ENCODE data around the gene BMF.
"Not testable (repeated sequence)": the region's sequence is repeated elsewhere in the genome, so short reads cannot be mapped to it uniquely, and the experiment has no call there.

BMF gene

DNA sequence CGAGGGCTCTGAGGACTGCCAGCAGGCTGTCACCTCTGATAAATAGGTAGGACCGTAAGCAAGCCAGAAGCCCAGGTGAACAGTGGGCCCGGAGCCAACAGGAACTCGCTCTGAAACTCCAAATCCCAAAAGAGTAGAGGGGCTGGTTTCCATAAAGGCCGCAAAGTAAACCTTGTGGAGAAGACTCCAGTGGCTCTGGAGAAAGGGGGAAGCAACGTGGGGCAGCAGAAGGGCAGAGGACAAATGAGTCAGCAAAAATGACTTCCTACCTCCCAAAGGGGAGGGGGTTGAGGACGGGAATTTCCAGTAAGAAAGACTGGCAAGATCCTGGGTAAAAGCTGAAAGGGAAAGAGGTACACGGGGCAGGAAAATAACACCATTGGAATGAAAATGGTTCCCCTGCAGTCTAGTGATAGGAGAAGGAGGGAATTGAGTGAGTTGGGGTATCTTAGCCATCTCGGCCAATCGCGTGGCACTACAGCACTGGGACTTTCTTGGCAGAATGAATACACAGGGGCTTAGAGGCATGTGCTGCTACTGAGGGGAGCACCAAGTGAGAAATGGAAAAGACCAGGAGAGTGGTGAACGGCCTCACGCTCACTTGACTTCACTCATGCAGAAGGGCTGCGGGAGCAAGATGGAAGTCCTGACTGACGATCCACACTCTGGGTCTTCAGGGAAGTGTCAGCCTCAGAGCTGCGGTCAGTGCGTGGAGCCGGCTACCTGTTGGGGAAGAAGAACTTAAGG is 33.2 kb downstream of the BMF start:
- Histone ChIP-seq H2AFZ (ENCODE audit: insufficient read depth, low read length, poor library complexity) (no peak overlapping the region), H4K91ac (ENCODE audit: low read depth, low read length) (peak overlapping the region; percentile 49), H2AK5ac (ENCODE audit: low read length) (peak overlapping the region; percentile 7), H3K9ac (ENCODE audit: low read length) (no peak overlapping the region), H3K4me3 (ENCODE audit: low read depth, low read length) (no peak overlapping the region), H3K36me3 (ENCODE audit: control insufficient read depth in 1 of 2, insufficient read depth in 2 of 2, low read length in 2 of 2) (no peaks in the 10 kb centered on the region), H4K8ac (ENCODE audit: low read depth, low read length) (peak overlapping the region; percentile 22), H3K79me2 (ENCODE audit: control insufficient read depth, insufficient read depth, low read length, poor library complexity) (no peaks in the 10 kb centered on the region), H2BK12ac (ENCODE audit: low read length) (peak overlapping the region; percentile 72), H3K4me2 (ENCODE audit: low read length) (no peak overlapping the region), H3K4me1 (ENCODE audit: control insufficient read depth in 1 of 2, insufficient read depth in 2 of 2, low read length in 2 of 2) (peaks cover 3 to 7% of the 10 kb centered on the region in 2 experiments), H3K27ac (ENCODE audit: low read depth, low read length) (no peak overlapping the region), H3K27me3 (ENCODE audit: insufficient read depth, low read length) (no peaks in the 10 kb centered on the region), H2BK120ac (ENCODE audit: insufficient read depth, low read length, poor library complexity) (peak overlapping the region; percentile 52), H3K79me1 (ENCODE audit: low read length) (peaks cover 3% of the 10 kb centered on the region), H3K18ac (ENCODE audit: low read length) (peak overlapping the region; percentile 14), H3K14ac (ENCODE audit: low read length) (peak overlapping the region; percentile 12), H2BK5ac (ENCODE audit: low read depth, low read length, poor library complexity) (peak overlapping the region; percentile 3), H3K9me3 (ENCODE audit: insufficient read depth, low read depth, low read length) (no peaks in the 10 kb centered on the region), H3K4ac (ENCODE audit: low read depth, low read length) (no peak overlapping the region), H3K23ac (ENCODE audit: low read length) (no peak overlapping the region), H4K12ac (ENCODE audit: low read depth, low read length) (no peak overlapping the region)
- no CpG with 5 or more reads among the region's 18 CpGs for WGBS (ENCODE audit: extremely low coverage, insufficient coverage, insufficient read length)
- no peak for DNase-seq

DNA sequence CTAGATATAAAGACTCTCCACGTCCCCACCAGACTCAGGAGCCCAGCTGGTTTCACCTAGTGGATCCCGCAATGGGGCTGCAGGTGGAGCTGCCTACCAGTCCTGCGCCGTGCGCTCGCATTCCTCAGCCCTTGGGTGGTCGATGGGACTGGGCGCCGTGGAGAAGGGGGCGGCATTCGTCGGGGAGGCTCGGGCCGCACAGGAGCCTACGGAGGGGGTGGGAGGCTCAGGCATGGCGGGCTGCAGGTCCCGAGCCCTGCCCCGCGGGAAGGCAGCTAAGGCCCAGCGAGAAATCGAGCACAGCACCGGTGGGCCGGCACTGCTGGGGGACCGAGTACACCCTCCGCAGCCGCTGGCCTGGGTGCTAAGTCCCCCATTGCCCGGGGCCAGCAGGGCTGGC is 34.0 kb downstream of the BMF start:
- H3K79me1 ChIP-seq (ENCODE audit: low read length); H3K18ac ChIP-seq (ENCODE audit: low read length); H2BK120ac ChIP-seq (ENCODE audit: insufficient read depth, low read length, poor library complexity); H3K79me2 ChIP-seq (ENCODE audit: control insufficient read depth, insufficient read depth, low read length, poor library complexity); H4K91ac ChIP-seq (ENCODE audit: low read depth, low read length); H3K36me3 ChIP-seq (ENCODE audit: control insufficient read depth in 1 of 2, insufficient read depth in 2 of 2, low read length in 2 of 2); H2BK12ac ChIP-seq (ENCODE audit: low read length); H3K4me2 ChIP-seq (ENCODE audit: low read length); DNase-seq; H3K23ac ChIP-seq (ENCODE audit: low read length); H2AK5ac ChIP-seq (ENCODE audit: low read length); H3K14ac ChIP-seq (ENCODE audit: low read length); H3K27ac ChIP-seq (ENCODE audit: low read depth, low read length); H3K9me3 ChIP-seq (ENCODE audit: insufficient read depth, low read depth, low read length); H4K12ac ChIP-seq (ENCODE audit: low read depth, low read length); H4K8ac ChIP-seq (ENCODE audit: low read depth, low read length); H3K27me3 ChIP-seq (ENCODE audit: insufficient read depth, low read length); H2AFZ ChIP-seq (ENCODE audit: insufficient read depth, low read length, poor library complexity); H3K4ac ChIP-seq (ENCODE audit: low read depth, low read length); H3K9ac ChIP-seq (ENCODE audit: low read length); H2BK5ac ChIP-seq (ENCODE audit: low read depth, low read length, poor library complexity); H3K4me3 ChIP-seq (ENCODE audit: low read depth, low read length): not testable (repeated sequence)
- WGBS (ENCODE audit: extremely low coverage, insufficient coverage, insufficient read length), result no CpG with 5 or more reads among the region's 27 CpGs
- H3K4me1 ChIP-seq (ENCODE audit: control insufficient read depth in 1 of 2, insufficient read depth in 2 of 2, low read length in 2 of 2), result peaks cover 11 to 14% of the 10 kb centered on the region in 2 experiments

GRCh38 chr15:40073716-40074490 is 34.8 kb downstream of the BMF start:
- H2AK5ac ChIP-seq (ENCODE audit: low read length), result not testable (repeated sequence)

DNA sequence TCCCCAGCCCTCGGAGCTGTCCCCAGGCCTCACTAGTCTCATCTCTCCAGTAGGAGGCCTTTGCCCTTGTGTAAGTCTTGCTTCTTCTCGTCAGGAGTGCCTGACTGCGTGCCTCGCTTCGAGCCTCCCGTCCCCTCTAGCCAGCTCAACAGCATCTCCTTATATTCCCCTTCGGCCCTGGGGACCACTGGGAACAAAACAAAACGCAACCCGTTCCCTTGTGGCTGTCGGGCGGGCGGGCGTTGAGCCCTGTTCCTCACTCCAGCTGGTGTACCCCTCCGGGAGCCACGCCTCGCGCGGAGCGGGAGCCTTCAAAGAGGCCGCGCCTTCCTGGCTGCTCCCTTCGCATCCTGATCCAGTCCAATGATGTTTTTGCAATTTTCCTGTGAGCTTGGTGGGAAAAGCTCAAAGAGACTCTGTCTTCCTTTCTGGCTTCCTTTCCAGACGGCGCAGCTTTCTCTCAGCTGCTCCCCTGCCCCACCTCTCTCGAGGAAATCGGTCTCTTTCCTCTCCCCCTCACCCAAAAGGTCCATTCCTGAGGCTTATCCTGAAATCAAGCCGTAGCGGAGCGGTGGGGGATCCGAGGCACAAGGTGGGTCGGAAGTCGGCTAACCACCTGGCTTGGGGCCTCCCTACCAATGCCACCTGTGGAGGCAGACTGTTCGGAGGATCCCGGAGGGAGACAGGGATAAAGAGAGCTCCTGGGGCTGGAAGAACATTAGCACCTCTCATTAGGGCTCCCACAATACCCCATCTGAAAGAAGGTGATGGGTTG is 36.3 kb downstream of the BMF start:
- Histone ChIP-seq H4K8ac (ENCODE audit: low read depth, low read length) (peak overlapping the region; percentile 37), H3K79me2 (ENCODE audit: control insufficient read depth, insufficient read depth, low read length, poor library complexity) (peaks cover 3% of the 10 kb centered on the region), H2AK5ac (ENCODE audit: low read length) (peak overlapping the region; percentile 30), H3K4me2 (ENCODE audit: low read length) (no peak overlapping the region), H2BK12ac (ENCODE audit: low read length) (peak overlapping the region; percentile 58), H3K4me1 (ENCODE audit: control insufficient read depth in 1 of 2, insufficient read depth in 2 of 2, low read length in 2 of 2) (peaks cover 17 to 20% of the 10 kb centered on the region in 2 experiments), H3K79me1 (ENCODE audit: low read length) (peaks cover 11% of the 10 kb centered on the region), H3K23ac (ENCODE audit: low read length) (no peak overlapping the region), H3K9me3 (ENCODE audit: insufficient read depth, low read depth, low read length) (no peaks in the 10 kb centered on the region), H3K14ac (ENCODE audit: low read length) (no peak overlapping the region), H3K9ac (ENCODE audit: low read length) (no peak overlapping the region), H2BK120ac (ENCODE audit: insufficient read depth, low read length, poor library complexity) (peak overlapping the region; percentile 25), H3K4me3 (ENCODE audit: low read depth, low read length) (no peak overlapping the region), H4K12ac (ENCODE audit: low read depth, low read length) (no peak overlapping the region), H4K91ac (ENCODE audit: low read depth, low read length) (peak overlapping the region; percentile 52), H3K4ac (ENCODE audit: low read depth, low read length) (no peak overlapping the region), H3K36me3 (ENCODE audit: control insufficient read depth in 1 of 2, insufficient read depth in 2 of 2, low read length in 2 of 2) (no peaks in the 10 kb centered on the region), H3K27ac (ENCODE audit: low read depth, low read length) (no peak overlapping the region), H2BK5ac (ENCODE audit: low read depth, low read length, poor library complexity) (no peak overlapping the region), H2AFZ (ENCODE audit: insufficient read depth, low read length, poor library complexity) (no peak overlapping the region), H3K27me3 (ENCODE audit: insufficient read depth, low read length) (no peaks in the 10 kb centered on the region), H3K18ac (ENCODE audit: low read length) (no peak overlapping the region)
- no CpG with 5 or more reads among the region's 34 CpGs for WGBS (ENCODE audit: extremely low coverage, insufficient coverage, insufficient read length)
- DNase-seq, result peak in 1 of 2 donors; percentile 40

More at GRCh38 chr15:40073716-40074490, 34.8 kb downstream of the BMF start:
- H3K18ac ChIP-seq (ENCODE audit: low read length); H3K27ac ChIP-seq (ENCODE audit: low read depth, low read length); H3K9ac ChIP-seq (ENCODE audit: low read length); H3K23ac ChIP-seq (ENCODE audit: low read length); H4K91ac ChIP-seq (ENCODE audit: low read depth, low read length); H2BK5ac ChIP-seq (ENCODE audit: low read depth, low read length, poor library complexity); H3K36me3 ChIP-seq (ENCODE audit: control insufficient read depth in 1 of 2, insufficient read depth in 2 of 2, low read length in 2 of 2); H3K4ac ChIP-seq (ENCODE audit: low read depth, low read length); H2BK120ac ChIP-seq (ENCODE audit: insufficient read depth, low read length, poor library complexity); DNase-seq; H2BK12ac ChIP-seq (ENCODE audit: low read length); H2AFZ ChIP-seq (ENCODE audit: insufficient read depth, low read length, poor library complexity); H4K8ac ChIP-seq (ENCODE audit: low read depth, low read length); H4K12ac ChIP-seq (ENCODE audit: low read depth, low read length); H3K79me2 ChIP-seq (ENCODE audit: control insufficient read depth, insufficient read depth, low read length, poor library complexity); H3K9me3 ChIP-seq (ENCODE audit: insufficient read depth, low read depth, low read length); H3K4me3 ChIP-seq (ENCODE audit: low read depth, low read length); H3K27me3 ChIP-seq (ENCODE audit: insufficient read depth, low read length); H3K14ac ChIP-seq (ENCODE audit: low read length); H3K4me2 ChIP-seq (ENCODE audit: low read length): not testable (repeated sequence)
- WGBS (ENCODE audit: extremely low coverage, insufficient coverage, insufficient read length), result no CpG with 5 or more reads among the region's 34 CpGs
- H3K4me1 ChIP-seq (ENCODE audit: control insufficient read depth in 1 of 2, insufficient read depth in 2 of 2, low read length in 2 of 2), result peaks cover 17 to 20% of the 10 kb centered on the region in 2 experiments
- H3K79me1 ChIP-seq (ENCODE audit: low read length), result peaks cover 11% of the 10 kb centered on the region

All from trophoblast cell (in vitro differentiated cells and primary cell).